Astrocyte of the cerebellum (primary cell): ENCODE results near the gene MRPL37.

Experiments
- DNase-seq: peaks from one replicate; pipeline ENCODE4 v3.0.0-alpha.2; 2011; ENCODE audit warnings: low read depth
- H3K4me3 ChIP-seq: 2 replicates; pipeline ENCODE4 v1.5.1; 2011; ENCODE audit warnings: mild to moderate bottlenecking, low read depth, low read length, moderate library complexity
- in situ Hi-C: cut with HindIII; loops from 2 replicates; pipeline ENCODE4 v1.10.0; 2017; ENCODE audit warnings: low sequenced_read_pairs
- TF ChIP-seq, protein P1 (sequence below): IDR thresholded peaks from 2 replicates; pipeline ENCODE4 v1.5.1; 2012; ENCODE audit warnings: low read length, low read depth, moderate library complexity, mild to moderate bottlenecking; ENCODE audit errors: missing control alignments

The MRPL37 gene

DNA sequence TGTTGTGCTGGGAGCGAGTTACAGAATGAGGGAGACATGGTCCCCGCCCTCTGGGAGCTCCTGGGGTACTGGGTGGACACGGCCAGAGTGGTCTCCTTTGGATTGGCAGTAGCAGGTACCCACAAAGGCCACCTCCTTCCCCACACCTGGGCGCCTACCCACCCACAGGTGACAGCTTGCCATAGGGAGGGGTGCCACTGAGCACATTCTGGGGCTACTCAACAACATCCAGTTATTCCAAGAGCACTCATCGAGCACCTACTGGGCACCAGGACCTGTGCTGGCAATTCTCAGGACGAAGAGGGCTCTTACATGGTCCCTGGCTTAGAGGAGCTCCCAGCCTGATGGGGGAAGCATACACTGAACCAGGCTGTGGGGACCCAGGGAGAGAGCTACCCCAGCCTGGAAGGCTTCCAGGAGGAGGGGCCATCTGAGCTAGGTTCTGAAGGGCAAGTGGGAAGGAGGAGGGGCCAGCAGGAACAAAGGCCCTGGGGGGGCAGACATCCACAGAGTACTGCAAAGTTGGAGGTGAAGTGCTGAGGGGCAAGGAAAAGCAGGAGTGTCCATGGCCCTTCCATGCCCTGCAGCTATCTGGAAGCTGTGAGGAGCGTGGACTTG lies 22.0 kb downstream of the MRPL37 start:
- no peak overlapping the region for H3K4me3 ChIP-seq
- no peak for DNase-seq
- TF ChIP-seq, protein P1, sequence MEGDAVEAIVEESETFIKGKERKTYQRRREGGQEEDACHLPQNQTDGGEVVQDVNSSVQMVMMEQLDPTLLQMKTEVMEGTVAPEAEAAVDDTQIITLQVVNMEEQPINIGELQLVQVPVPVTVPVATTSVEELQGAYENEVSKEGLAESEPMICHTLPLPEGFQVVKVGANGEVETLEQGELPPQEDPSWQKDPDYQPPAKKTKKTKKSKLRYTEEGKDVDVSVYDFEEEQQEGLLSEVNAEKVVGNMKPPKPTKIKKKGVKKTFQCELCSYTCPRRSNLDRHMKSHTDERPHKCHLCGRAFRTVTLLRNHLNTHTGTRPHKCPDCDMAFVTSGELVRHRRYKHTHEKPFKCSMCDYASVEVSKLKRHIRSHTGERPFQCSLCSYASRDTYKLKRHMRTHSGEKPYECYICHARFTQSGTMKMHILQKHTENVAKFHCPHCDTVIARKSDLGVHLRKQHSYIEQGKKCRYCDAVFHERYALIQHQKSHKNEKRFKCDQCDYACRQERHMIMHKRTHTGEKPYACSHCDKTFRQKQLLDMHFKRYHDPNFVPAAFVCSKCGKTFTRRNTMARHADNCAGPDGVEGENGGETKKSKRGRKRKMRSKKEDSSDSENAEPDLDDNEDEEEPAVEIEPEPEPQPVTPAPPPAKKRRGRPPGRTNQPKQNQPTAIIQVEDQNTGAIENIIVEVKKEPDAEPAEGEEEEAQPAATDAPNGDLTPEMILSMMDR: no peak
- in situ Hi-C loops: no loop called here

DNA sequence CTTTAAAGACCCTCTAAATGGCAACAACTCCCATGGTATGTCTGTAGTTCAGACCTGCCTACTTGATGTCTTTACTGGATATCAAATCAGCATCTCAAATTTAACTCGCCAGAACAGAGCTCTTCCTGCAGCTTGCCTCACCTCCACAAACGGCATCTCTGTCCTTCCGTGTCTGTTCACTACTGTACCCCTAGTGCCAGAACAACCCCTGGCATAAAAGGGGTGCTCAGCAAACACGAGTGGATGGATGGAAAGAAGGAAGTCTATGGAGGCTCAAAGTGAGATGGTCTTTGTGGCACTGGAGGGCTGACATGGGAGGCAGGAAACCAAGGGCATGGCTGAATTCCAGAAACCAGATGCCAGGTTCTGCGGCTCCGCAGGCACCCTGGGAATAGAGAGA lies 22.7 kb downstream of the MRPL37 start:
- no peak for DNase-seq
- no peak overlapping the region for H3K4me3 ChIP-seq
- in situ Hi-C loops: no loop called here
- TF ChIP-seq, protein P1: no peak

DNA sequence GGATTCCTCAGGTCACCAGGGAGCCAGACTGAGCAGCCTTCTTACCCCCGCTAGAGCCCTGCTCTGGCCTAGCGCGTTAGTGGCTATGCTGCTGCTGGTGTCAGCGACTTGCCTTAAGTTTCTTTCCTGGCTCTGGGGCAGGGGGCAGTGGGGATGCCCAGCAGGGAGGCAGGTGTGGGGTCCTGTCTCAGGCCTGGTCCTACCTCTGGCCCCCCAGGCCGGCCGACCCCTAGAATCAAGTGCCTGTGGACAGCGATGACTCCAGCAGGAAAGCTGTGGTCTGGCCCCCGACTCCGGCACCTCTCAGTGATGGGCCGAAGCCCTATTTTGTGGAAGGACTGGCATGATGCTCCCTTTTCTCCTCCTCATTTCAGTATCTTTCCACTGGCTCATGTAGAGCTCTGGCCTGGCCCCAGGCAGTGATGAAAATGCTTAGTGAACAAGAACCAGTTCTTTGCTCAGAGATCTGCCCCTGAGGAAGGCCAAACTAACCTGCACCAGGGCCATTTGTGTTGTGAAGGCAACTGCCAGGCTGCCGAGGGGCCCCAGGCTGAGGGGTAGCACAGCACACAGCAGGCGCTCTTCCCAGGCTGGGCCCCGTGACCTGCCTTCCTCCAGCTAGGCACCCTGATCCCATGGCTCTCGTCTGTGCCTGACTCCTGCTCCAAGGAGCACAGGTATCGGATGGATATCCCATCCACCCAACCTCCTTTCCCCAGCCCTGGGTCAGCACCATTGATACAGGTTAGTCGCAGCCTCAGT lies 23.7 kb downstream of the MRPL37 start:
- no peak for DNase-seq
- in situ Hi-C loops: no loop called here
- H3K4me3 ChIP-seq: no peak overlapping the region
- TF ChIP-seq, protein P1: no peak

DNA sequence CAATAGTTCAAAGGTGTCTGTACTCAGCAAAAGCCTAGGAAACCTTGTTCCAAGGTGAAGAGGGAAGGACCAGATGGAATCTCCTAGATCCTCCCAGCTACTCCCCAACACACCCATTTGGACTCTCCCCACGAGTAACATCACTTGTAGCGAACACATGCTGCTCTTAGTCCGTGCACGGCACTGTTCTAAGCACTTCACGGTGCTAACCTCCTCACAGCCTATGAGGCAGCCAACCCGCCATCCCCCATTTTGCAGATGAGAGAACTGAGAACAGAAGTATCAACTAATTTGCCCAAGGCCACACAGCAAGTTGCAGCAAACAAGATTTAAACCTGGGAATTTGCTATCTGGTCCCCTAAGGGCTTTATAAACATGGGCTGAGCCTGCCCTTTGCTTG lies 24.3 kb downstream of the MRPL37 start:
- in situ Hi-C loops: no loop called here
- no peak for DNase-seq
- TF ChIP-seq, protein P1: no peak
- H3K4me3 ChIP-seq: no peak overlapping the region

DNA sequence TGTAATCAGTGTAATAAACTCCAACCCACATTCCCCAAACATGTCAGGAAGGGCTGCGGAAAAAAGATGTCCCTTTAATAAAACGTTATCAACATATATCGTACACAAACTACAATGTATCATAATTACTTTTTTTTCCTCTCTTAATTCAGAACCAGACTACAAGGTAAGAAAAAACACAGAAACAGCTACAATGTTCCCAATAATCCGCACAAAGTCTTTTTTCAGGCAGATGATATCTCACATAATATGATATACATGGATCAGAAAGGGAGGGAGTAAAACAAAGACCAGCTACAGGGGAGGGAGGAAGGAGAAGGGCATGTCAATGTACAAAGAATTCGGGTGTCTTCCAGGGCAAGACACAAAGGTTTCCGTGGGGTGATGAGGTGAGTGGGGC lies 25.4 kb downstream of the MRPL37 start:
- TF ChIP-seq, protein P1: no peak
- no peak overlapping the region for H3K4me3 ChIP-seq
- no peak for DNase-seq
- in situ Hi-C loops: no loop called here

DNA sequence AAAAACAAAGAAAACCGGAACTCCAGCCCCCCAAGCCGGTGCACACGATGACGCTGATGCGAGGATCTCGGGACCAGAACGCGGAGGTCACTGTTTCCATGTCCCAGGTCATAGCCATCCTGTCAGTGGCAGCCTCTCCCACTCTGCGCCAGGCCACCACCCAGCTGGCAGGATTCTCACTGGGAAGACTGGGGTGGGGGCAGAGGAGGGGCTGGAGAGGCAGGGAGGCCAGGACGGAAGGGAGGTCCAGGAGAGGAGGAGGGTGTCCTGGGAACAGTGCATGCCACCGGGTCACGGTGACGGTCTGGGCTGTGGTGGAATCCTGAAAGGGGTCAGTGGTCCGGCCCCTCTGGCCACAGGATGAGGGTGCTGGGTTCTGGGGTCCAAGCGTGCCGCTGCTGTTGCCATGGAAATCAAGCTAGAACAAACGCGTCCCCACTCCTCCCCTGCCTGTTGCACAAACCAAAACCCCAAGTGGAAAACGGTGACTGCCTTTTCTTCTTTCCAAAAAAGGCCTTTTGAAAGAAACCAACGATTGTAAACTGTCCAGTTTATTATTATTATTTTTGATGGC lies 26.1 kb downstream of the MRPL37 start:
- DNase-seq: no peak
- in situ Hi-C loops: no loop called here
- TF ChIP-seq, protein P1: no peak
- no peak overlapping the region for H3K4me3 ChIP-seq
